GM12878 (cell line): ENCODE measurements around the gene KRTCAP3. TPM values are rescaled to one million over a fixed set of nuclear protein-coding genes. Genes with fewer than 3 reads are reported as not detected.

ENCODE experiments used
- CHD2 ChIP-seq: IDR thresholded peaks from 2 replicates; pipeline ENCODE4 v1.6.1; 2011; ENCODE audit warnings: low read depth, low read length, improper control_type of control experiment, borderline replicate concordance
- EZH2 ChIP-seq: IDR thresholded peaks from 2 replicates; pipeline ENCODE4 v1.6.1; 2012; ENCODE audit warnings: low read depth, mild to moderate bottlenecking, control low read depth, inconsistent platforms, low read length, borderline replicate concordance; ENCODE audit not compliant: control insufficient read depth
- GABPA ChIP-seq: IDR thresholded peaks from 2 replicates; pipeline ENCODE4 v1.6.1; 2014; ENCODE audit warnings: antibody characterized with exemption, low read depth, mild to moderate bottlenecking, inconsistent platforms
- IKZF1 ChIP-seq: fragments of 450-650 bp; conservative IDR thresholded peaks from 2 replicates; pipeline ENCODE4 v1.6.1; 2017; ENCODE audit warnings: antibody characterized with exemption, mild to moderate bottlenecking
- MTA3 ChIP-seq: IDR thresholded peaks from 2 replicates; pipeline ENCODE4 v1.6.1; 2012; ENCODE audit warnings: low read length, inconsistent platforms, borderline replicate concordance
- NFXL1 ChIP-seq: fragments of 450-650 bp; IDR thresholded peaks from 2 replicates; pipeline ENCODE4 v1.6.1; 2017; ENCODE audit warnings: antibody characterized with exemption, mild to moderate bottlenecking, borderline replicate concordance
- NFYB ChIP-seq: IDR thresholded peaks from 2 replicates; pipeline ENCODE4 v1.6.1; 2011; ENCODE audit warnings: low read depth, mild to moderate bottlenecking, low read length, improper control_type of control experiment, moderate library complexity; ENCODE audit not compliant: insufficient read depth
- NKRF ChIP-seq: fragments of 450-650 bp; conservative IDR thresholded peaks from 2 replicates; pipeline ENCODE4 v1.6.1; 2017; ENCODE audit warnings: mild to moderate bottlenecking, moderate library complexity
- PBX3 ChIP-seq: IDR thresholded peaks from 2 replicates; pipeline ENCODE4 v1.6.1; 2011; ENCODE audit warnings: mild to moderate bottlenecking, low read depth, low read length, moderate library complexity; ENCODE audit not compliant: insufficient replicate concordance
- RAD51 ChIP-seq: fragments of 450-650 bp; IDR thresholded peaks from 2 replicates; pipeline ENCODE4 v1.6.1; 2016; ENCODE audit warnings: moderate library complexity, mild to moderate bottlenecking, inconsistent platforms
- RCOR1 ChIP-seq: conservative IDR thresholded peaks from 2 replicates; pipeline ENCODE4 v1.6.1; 2012; ENCODE audit warnings: low read depth, low read length, improper control_type of control experiment
- SMAD1 ChIP-seq: fragments of 450-650 bp; IDR thresholded peaks from 2 replicates; pipeline ENCODE4 v1.6.1; 2018; ENCODE audit warnings: mild to moderate bottlenecking, low read depth; ENCODE audit not compliant: partially characterized antibody
- SP1 ChIP-seq: IDR thresholded peaks from one replicate; pipeline ENCODE4 v1.6.1; 2011; ENCODE audit warnings: low read depth, low read length
- ZBTB33 ChIP-seq: fragments of 450-650 bp; IDR thresholded peaks from 2 replicates; pipeline ENCODE4 v1.6.1; 2017; ENCODE audit warnings: mild to moderate bottlenecking
- ZNF592 ChIP-seq: fragments of 450-650 bp; IDR thresholded peaks from 2 replicates; pipeline ENCODE4 v1.6.1; 2017; ENCODE audit warnings: mild to moderate bottlenecking, moderate library complexity
- ZNF622 ChIP-seq: fragments of 450-650 bp; IDR thresholded peaks from 2 replicates; pipeline ENCODE4 v1.6.1; 2017; ENCODE audit warnings: mild to moderate bottlenecking, inconsistent platforms
- ZSCAN29 ChIP-seq: fragments of 450-650 bp; IDR thresholded peaks from 2 replicates; pipeline ENCODE4 v1.6.1; 2017; ENCODE audit warnings: mild to moderate bottlenecking, moderate library complexity
- polyA plus RNA-seq, 11 experiments: library from polyadenylated mRNA; depleted of rRNA in 4 of 11; unstranded in 6 of 11; stranded (reverse) in 5 of 11; fragments of >200 nt; fragmentation: Nextera tagmentation in 4 of 11; fragmentation: Illumina TruSeq in 1 of 11; extraction: Ambion mirVana in 4 of 11; extraction: Trizol in 1 of 11; gene quantifications; 1 replicate in 1 of 11; 2 replicates in 10 of 11; pipeline versions ENCODE4 v1.2.1 to v1.2.3, GENCODE V29; 2011 to 2016; ENCODE audit warnings: inconsistent platforms in 2 of 11, missing spikeins in 2 of 11, low read depth in 1 of 11
- total RNA-seq, 4 experiments: library from RNA; depleted of rRNA in 3 of 4; stranded (reverse); fragments of >200 nt in 3 of 4; fragmentation: Illumina TruSeq in 1 of 4; extraction: Trizol in 1 of 4; gene quantifications; 2 replicates each; pipeline versions ENCODE4 v1.2.1 to v1.2.3, GENCODE V29; 2013 to 2021

Gene KRTCAP3
- total and polyA plus RNA-seq, 10 of the 15 experiments (the other 5 are each of a cell fraction or from before 2014, with no cell fraction given), result 0.26 to 2.2 (median 0.82) TPM; not detected in 1

GRCh38 chr2:27428213-27428977 lies 13.8 kb upstream of the KRTCAP3 start, which contains the start of gene NRBP1 (continued):
- TF ChIP-seq ZBTB33 (no peak), NFXL1 (no peak), IKZF1 (peak; percentile 72; the same call in 1 of the 2 replicates), EZH2 (no peak), ZNF622 (peak; percentile 48; the same call in 1 of the 2 replicates), ZNF592 (no peak), PBX3 (no peak), SMAD1 (no peak), GABPA (peak; percentile 4; the same call in 1 of the 2 replicates), SP1 (peak; percentile 86), MTA3 (no peak), RAD51 (no peak), NFYB (peak; percentile 73; the same call in 1 of the 2 replicates), NKRF (peak; percentile 72), RCOR1 (0 out of 2 replicates have a peak, but pooled peaks have one; percentile 29), CHD2 (no peak), ZSCAN29 (no peak)
